Measurements from ENCODE around the gene INTS1.

- TF ChIP-seq CTCF (IDR thresholded peaks at IDR 0.05) (no peak), POLR2A (IDR thresholded peaks at IDR 0.05) (no peak), POLR2AphosphoS5 (IDR thresholded peaks at IDR 0.05) (no peak)
Measured at GRCh38 chr7:1550005-1550845, 46.0 kb upstream of the INTS1 start.
